ACC112 (cell line): ENCODE results near the gene KCNF1.
"Not testable (repeated sequence)": the region's sequence is repeated elsewhere in the genome, so short reads cannot be mapped to it uniquely, and the experiment has no call there.

Experiments
- H2AFZ ChIP-seq: fragments of 200-600 bp; sonication (generic); one replicate; pipeline ENCODE4 v1.6.0; 2017; ENCODE audit warnings: antibody characterized with exemption, low read length; ENCODE audit not compliant: unreplicated experiment
- H3K27ac ChIP-seq: fragments of 200-600 bp; sonication (generic); 2 replicates; pipeline ENCODE4 v1.5.1; 2014; ENCODE audit warnings: low read depth, mild to moderate bottlenecking, antibody characterized with exemption, low read length, moderate library complexity
- H3K27me3 ChIP-seq: fragments of 200-600 bp; sonication (generic); 2 replicates; pipeline ENCODE4 v1.6.1; 2014; ENCODE audit warnings: mild to moderate bottlenecking, antibody characterized with exemption, low read length, moderate library complexity, mixed read lengths; ENCODE audit not compliant: insufficient read depth
- H3K36me3 ChIP-seq: fragments of 200-600 bp; sonication (generic); 2 replicates; pipeline ENCODE4 v1.6.1; 2016; ENCODE audit warnings: mild to moderate bottlenecking, antibody characterized with exemption, low read length, moderate library complexity, mixed read lengths; ENCODE audit not compliant: insufficient read depth
- H3K4me1 ChIP-seq: fragments of 200-600 bp; sonication (generic); one replicate; pipeline ENCODE4 v1.6.1; 2016; ENCODE audit warnings: low read length, mixed read lengths; ENCODE audit not compliant: insufficient read depth, unreplicated experiment, control insufficient read depth
- H3K4me3 ChIP-seq: fragments of 200-600 bp; sonication (generic); 2 replicates; pipeline ENCODE4 v1.5.1; 2014; ENCODE audit warnings: mild to moderate bottlenecking, low read depth, low read length
- H3K79me2 ChIP-seq: fragments of 200-600 bp; sonication (generic); one replicate; pipeline ENCODE4 v1.6.0; 2016; ENCODE audit warnings: low read length; ENCODE audit not compliant: control insufficient read depth, unreplicated experiment, insufficient read depth

The KCNF1 gene

DNA sequence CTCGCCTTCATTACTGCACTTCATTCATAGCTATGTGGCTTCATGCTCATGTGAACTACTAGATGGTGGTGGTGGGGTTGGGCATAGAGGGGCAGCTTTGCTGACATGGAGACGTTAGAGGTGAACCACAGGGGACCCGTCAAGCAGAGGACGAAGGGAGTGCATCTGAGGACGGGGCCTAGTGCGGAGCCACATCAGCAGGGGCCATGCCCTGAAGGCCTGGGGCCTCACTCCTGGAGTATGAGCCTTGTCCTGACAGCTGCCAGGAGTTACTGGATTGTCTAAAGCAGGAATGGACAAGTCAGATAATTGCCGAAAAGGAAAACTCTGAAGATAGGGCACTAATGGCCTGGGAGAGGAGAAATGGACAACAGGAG, 36.4 kb downstream of the KCNF1 start:
- Histone ChIP-seq H3K27ac (no peak overlapping the region), H3K79me2 (no peaks in the 10 kb centered on the region), H3K4me1 (peaks cover 15% of the 10 kb centered on the region), H2AFZ (no peak overlapping the region), H3K4me3 (no peak overlapping the region), H3K36me3 (no peaks in the 10 kb centered on the region), H3K27me3 (peaks cover 22% of the 10 kb centered on the region)

DNA sequence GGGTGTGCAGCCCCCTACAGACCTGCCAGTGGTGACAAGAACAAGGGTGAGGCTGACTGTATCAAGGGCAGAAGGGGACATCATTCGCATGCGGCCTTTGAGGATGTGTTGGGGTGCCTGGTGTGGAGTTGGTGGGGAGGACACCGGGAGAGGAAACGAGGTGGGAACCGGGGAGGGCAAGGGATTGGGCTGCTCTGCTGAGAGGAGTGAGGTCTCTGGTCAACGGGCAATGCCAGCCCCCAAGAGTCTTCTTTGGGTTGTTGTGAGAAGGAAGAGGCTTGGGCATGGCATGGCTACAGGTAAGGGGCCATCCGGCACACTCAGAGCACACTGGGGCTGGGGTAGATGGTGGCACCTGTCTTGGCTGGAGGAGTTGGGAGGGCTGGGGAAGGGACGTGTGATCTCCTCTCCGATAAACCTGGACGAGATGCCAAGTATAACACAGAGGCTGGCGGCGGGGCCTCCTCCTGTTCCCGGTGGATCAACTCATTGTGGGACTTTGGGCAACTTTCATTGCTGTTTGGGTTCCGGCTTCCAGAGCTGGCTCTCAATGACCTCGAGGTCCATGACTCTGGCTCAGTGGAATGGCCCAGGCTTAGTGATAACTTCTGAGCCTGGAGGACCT, 37.0 kb downstream of the KCNF1 start:
- Histone ChIP-seq H3K4me1 (peaks cover 15% of the 10 kb centered on the region), H3K27me3 (peaks cover 21% of the 10 kb centered on the region), H3K4me3 (no peak overlapping the region), H3K79me2 (no peaks in the 10 kb centered on the region), H2AFZ (no peak overlapping the region), H3K27ac (no peak overlapping the region), H3K36me3 (no peaks in the 10 kb centered on the region)

DNA sequence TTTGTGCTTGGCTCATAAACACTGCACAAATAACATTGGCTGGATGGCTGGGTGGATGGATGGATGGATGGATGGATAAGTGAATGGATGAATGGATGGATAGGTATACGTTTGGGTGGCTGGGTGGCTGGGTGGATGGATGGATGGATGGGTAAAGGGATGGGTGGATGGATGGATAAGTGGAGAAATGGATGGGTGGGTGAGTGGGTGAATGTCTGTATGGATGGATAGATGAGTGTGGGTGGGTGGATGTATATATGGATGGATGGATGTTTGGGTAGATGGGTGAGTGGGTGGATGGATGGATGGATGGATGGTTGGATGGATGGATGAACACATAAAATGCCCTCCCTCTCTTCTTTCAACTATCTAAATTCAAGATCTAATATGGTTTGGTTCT, 38.1 kb downstream of the KCNF1 start:
- Histone ChIP-seq H3K4me1 (peaks cover 15% of the 10 kb centered on the region), H3K27me3 (peaks cover 11% of the 10 kb centered on the region; the same call in 1 of the 2 replicates), H3K4me3 (no peak overlapping the region), H3K79me2 (no peaks in the 10 kb centered on the region), H2AFZ (no peak overlapping the region), H3K36me3 (no peaks in the 10 kb centered on the region), H3K27ac (no peak overlapping the region)

DNA sequence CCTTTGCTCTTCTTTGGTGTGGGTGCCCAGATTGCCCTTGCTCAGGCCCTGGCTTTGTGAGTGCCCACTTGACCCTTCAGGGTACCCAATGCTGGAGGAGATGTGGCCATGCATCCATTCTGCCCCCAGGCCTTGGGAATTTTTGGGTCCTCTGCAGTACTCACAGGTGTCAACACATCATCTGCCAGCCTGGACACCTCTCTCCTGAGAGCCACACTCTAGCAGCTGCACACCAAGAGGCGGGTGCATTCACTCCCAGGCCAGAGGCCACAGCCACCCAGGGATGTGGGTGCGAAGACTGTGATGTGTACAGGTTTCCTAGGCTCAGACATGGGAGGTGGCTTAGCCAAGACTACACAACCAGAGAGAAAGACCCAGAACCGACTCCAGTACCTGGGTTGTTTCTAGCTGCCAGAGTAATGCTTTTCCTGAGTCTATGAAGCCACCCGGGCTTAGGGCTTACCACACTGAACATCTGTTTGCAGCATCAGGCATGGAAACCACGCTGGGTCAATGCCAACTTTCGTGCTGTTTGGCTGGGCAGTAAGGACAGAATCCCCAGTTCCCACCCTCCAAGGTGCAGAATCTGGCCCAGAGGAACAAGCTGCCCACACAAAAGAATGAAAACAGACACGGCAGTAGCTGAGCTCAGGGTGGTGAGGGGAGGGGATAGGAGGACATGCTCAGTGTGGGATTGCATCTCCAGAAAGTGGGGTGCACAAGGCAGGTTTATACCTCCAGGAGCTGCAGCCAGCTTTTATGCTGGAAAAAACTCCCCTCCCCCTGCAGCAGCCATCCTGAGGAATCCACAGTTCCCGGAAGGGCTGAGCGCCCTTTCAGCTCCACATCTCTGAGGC, 40.1 kb downstream of the KCNF1 start:
- Histone ChIP-seq H3K79me2 (no peaks in the 10 kb centered on the region), H3K4me1 (peaks cover 8% of the 10 kb centered on the region), H3K36me3 (no peaks in the 10 kb centered on the region), H3K27me3 (peaks cover 18% of the 10 kb centered on the region), H2AFZ (no peak overlapping the region), H3K27ac (no peak overlapping the region), H3K4me3 (no peak overlapping the region)

DNA sequence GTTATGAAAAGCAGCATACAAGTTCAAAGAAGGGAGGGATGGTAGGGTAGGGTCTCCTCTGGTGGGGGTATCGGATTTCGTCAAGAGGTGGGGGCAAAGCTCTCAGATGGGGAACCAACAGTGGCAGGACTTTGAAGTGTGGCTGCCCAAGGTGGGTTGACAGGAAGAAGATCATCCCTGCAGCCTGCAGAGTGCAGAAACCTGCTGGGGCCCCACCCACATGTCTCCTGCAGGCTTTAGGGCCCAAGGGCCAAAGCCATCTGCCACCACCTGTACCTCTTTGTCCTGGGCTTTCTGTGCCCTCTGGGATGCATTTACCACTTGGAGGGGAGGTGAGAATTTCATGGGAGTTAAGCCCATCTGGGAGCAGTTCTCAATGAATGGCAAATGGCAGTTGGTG, 42.7 kb downstream of the KCNF1 start:
- no peak overlapping the region for H3K4me3 ChIP-seq
- peaks cover 41% of the 10 kb centered on the region for H3K27me3 ChIP-seq
- H3K27ac ChIP-seq: no peak overlapping the region
- no peak overlapping the region for H2AFZ ChIP-seq
- H3K79me2 ChIP-seq: no peaks in the 10 kb centered on the region
- no peaks in the 10 kb centered on the region for H3K4me1 ChIP-seq
- no peaks in the 10 kb centered on the region for H3K36me3 ChIP-seq

DNA sequence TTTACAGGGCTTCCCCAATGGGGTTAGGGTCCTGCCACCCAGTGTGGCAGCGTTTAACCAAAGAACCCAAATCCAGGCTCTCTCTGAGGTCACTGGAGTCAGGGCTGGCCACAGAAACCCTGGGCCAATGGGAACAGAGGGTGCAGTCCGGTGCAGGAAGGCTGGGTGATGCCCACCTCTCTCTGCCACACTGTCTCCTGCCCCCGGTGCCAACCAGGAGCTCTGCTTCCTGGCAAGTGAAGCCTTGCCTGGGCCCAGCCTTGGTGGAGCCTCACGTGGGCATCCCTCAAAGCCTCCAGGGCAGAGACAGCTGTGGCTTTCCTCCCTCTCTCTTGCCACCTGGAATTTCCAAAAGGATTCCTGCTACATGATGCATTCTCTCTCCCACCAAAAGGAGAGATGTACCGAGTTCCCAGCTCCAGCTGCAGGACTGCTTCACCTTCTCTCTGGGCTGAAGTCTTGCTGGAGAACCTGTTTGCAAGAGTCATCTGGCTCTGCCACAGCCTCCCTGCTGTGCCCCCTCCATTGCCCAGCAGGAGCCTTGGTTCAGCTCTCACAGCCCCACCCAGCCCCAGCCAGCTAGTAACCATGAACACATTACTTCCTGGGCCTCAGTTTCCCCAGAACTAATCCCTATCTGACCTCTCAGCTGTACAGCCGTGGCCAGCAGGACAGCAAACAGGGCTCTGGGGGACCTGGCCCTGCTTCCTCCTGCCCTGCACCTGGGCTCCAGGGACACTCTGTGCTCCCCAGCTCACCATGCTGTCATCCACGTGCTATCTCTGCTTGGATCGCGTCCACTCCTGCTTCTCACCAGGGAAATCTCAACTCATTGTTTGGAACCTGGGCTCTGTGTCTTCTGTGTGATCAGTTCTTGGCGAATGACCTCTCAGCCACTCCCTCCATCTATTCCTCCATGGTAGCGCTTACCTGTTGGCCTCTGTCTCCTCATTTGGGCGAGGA, 43.4 kb downstream of the KCNF1 start:
- no peaks in the 10 kb centered on the region for H3K36me3 ChIP-seq
- H3K27ac ChIP-seq: no peak overlapping the region
- H3K4me1 ChIP-seq: no peaks in the 10 kb centered on the region
- no peak overlapping the region for H3K4me3 ChIP-seq
- H3K79me2 ChIP-seq: no peaks in the 10 kb centered on the region
- H3K27me3 ChIP-seq: peaks cover 41% of the 10 kb centered on the region
- no peak overlapping the region for H2AFZ ChIP-seq

DNA sequence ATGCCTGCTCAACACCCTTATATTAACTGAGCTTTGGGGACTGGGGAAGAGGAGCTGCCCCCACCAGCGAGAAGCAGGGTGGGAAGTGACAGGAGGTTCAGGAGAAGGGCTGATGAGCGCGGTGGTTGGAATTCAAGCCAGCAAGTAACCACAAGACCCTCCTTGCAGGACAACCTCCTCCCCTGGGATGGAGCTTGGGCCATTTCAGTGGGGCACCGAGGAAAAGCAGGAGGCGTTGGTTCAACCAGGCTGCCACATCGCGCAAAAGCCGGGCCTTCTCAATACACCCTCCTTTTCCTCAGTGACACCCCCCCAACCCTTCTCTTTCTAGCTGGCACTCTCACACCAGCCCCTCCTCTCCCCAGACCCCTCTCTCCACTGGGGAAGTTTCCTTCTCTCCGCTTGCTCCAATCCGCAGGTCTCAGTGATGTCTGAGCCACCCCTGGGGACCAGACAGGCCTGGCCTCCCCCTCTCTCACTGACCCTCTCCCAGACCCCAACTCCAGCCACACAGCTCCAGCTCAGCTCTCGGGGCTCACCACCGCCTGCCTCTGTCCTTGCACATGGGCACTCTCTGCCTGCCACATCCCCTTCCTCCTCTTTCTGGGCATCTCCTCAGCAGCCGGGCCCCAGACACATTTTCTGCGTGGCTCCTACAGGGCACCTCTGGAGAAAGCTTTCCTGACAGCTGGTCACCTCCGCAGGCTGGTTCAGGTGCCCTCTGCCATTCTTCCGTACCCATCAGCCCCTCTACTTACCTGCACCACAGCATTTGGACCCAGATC, 44.5 kb downstream of the KCNF1 start:
- H3K4me1 ChIP-seq: no peaks in the 10 kb centered on the region
- H3K4me3 ChIP-seq: no peak overlapping the region
- no peaks in the 10 kb centered on the region for H3K79me2 ChIP-seq
- no peak overlapping the region for H2AFZ ChIP-seq
- H3K27ac ChIP-seq: no peak overlapping the region
- H3K36me3 ChIP-seq: no peaks in the 10 kb centered on the region
- peaks cover 39% of the 10 kb centered on the region for H3K27me3 ChIP-seq

DNA sequence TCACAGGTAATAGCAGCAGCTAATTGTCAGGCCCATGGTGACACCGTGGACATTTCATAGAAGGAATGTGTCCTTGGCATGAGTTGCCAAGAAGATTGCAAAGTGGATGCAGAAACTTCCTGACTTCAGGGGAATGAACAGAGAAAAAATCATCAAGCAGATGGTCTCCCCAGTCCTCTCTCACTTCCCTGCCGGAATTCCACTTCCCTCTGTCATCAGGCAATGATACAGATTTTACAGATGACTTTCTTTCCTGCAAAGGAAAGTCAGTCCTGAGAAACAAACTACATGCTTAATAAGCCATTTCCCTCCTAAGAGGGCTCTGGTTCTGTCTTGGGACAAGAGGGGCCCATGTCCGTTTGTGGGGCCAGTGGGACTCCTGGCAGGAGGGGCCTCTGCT, 45.7 kb downstream of the KCNF1 start:
- Histone ChIP-seq H3K36me3 (no peaks in the 10 kb centered on the region), H3K4me3 (no peak overlapping the region), H3K4me1 (no peaks in the 10 kb centered on the region), H3K27me3 (peaks cover 36% of the 10 kb centered on the region), H2AFZ (no peak overlapping the region), H3K79me2 (no peaks in the 10 kb centered on the region), H3K27ac (no peak overlapping the region)

DNA sequence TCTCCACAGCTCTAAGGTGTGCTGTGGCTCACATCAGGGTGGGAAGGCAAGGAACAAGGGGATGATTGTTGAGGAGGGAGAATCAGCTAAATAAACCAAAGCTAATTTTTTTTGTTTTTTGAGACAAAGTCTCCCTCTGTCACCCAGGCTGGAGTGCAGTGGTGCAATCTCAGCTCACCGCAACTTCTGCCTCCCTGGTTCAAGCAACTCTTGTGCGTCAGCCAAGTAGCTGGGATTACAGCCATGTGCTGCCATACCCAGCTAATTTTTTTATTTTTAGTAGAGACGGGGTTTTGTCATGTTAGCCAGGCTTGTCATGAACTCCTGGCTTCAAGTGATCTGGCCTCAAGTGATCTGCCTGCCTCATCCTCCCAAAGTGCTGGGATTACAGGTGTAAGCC, 46.7 kb downstream of the KCNF1 start:
- H3K27ac ChIP-seq, H3K4me1 ChIP-seq, H3K4me3 ChIP-seq, H2AFZ ChIP-seq, H3K79me2 ChIP-seq, H3K36me3 ChIP-seq: not testable (repeated sequence)
- peaks cover 42% of the 10 kb centered on the region for H3K27me3 ChIP-seq
